GM18951 (cell line): ENCODE measurements around the gene NUP107.

Experiments
- POLR2A ChIP-seq: IDR thresholded peaks from 4 replicates; pipeline ENCODE4 v1.6.1; 2011; ENCODE audit warnings: mild to moderate bottlenecking; ENCODE audit not compliant: insufficient read length, insufficient read depth; ENCODE audit errors: extremely low read depth
- in situ Hi-C: fragments of 300-500 bp; cut with MboI; formaldehyde crosslinking; loops from one replicate; pipeline ENCODE4 v1.12.0; 2022; ENCODE audit warnings: low sequenced_read_pairs, mixed read lengths, inconsistent platforms; ENCODE audit not compliant: unreplicated experiment

NUP107 gene

DNA sequence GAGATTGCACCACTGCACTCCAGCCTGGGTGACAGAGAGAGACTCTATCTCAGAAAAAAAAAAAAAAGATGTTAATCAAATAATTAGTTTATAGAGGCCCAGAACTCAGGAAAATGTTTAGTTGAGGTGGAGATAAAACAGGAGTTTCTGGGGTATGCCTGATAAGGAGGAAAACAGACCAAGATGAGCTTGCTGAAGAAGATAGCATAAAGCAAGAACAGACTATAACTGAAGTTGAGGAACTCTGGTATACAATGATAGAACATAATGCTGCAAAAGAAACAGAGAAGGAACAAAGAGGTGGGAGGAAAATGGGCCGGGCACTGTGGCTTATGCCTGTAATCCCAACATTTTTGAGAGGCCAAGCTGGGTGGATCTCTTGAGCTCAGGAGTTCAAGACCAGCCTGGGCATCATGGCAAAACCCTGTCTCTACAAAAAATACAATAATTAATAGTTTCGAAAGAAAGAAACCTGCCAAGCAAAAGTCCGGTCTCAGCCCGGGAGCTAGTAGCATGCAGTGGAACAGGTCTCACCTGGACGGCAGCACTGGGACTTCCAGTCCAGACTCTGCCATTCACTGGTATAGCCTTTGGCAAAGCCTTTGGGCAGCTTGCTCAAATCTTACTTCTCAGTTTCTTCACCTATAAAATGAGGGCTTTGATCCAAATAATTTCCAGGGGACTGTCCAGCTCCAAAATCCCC is 84.6 kb downstream of the NUP107 start:
- TF ChIP-seq POLR2A, result no peak
- in situ Hi-C loops, result no loop called here

DNA sequence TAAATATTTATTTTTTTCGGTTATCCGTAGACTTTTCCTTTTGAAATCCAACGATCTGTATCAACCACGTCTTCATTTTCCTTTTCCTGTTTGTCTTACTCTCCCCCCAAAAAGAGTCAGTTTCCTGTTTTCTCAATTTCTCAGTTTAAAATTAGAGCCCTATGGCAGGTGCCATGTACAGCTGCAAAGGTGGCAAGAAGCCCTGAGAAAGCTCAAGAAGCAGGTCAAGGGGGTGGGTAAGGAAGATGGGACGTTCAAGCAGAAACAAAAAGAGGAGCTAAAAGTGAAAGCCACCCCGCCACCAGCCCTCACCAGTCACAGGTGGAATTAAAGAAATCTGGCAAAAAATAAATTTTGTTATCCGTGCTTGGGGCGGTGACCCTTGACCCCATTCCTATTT is 85.9 kb downstream of the NUP107 start:
- in situ Hi-C loops, result no loop called here
- no peak for TF ChIP-seq POLR2A

DNA sequence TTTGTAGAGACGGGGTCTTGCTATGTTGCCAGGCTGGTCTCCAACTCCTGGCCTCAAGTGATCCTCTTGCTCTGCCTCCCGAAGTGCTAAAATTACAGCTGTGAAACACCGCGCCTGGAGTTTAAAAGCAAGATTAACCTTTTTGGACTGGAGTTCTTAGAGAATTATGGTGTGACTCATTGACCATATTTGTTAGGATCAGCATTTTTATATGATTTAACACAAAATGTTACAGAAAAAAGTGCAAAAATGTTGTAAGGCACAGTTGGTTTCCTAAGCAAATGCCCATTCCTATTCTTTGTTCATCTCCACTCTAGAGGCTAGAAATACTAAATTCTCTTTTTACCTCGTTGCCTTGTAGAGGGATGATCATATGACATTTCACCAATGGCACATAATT is 86.8 kb downstream of the NUP107 start:
- in situ Hi-C loops, result no loop called here
- no peak for TF ChIP-seq POLR2A

DNA sequence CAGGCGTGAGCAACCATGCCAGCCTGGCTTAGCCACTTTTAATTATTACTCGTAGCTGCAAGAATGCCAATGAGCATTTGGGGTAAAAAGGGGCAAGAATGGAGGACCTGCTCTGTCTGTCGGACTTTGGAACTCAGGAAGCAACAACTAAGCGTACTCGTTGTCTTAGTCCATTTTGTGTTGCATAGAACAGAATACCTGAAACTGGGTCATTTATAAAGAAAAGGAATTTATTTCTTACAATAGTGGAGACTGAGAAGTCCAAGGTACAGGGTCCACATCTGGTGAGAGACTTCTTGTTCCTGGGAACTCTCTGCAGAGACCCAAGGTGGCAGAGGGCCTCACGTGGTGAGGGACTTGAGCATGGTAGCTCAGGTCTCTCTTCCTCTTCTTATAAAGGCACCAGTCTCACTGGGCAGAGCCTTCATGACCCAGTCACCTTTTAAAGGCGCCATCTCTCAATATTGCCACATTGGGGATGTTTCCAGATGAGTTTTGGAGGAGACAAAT is 88.4 kb downstream of the NUP107 start:
- TF ChIP-seq POLR2A, result no peak
- in situ Hi-C loops, result no loop called here

DNA sequence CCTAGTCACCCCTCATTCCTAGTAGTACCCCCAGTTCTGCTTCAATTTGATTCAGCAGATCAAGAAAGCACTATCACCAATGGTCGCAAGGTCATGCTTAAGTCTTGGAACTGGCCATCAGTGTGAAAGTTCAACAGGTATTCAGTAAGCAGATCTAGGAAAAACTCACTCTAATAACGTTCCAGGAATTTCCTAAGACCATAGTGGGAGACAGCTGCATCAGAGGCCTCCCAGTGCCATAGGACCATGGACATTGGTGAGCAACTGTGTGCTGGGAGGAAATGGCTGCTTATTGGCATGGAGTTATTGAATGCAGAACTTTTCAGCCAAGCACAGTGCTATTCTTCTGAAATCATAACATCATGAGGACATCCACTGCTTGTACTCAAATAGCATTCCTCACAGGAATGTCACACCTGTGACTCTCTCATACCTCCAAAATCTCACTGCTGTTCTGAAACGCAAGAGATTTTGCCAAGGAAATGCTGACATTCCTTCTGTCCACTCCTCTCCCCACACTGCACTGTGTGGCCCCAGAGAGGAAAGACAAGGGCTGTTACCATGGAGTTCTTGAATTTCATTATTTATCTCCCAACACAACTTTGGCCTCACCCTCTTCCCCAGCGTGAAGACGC is 90.3 kb downstream of the NUP107 start:
- in situ Hi-C loops, result no loop called here
- TF ChIP-seq POLR2A, result no peak

DNA sequence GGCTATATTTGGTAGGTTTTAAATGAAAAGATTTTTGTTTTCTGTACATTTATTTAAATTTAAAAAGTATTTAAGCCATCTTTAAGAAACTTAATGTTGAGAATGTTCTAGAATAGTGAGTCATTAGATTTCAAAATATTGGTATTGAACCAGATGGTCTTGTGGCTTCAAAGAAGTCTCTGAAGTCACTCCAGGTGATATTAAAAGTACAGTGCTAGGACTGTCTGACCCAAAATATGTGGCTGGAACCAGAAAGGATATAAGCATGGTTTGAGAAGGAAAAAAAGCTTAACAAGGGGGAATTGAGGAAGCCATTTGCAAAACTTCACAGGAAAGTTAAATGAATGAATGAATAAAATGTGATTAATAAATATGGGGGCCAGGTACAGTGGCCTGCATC is 92.5 kb downstream of the NUP107 start:
- TF ChIP-seq POLR2A, result no peak
- in situ Hi-C loops, result no loop called here

DNA sequence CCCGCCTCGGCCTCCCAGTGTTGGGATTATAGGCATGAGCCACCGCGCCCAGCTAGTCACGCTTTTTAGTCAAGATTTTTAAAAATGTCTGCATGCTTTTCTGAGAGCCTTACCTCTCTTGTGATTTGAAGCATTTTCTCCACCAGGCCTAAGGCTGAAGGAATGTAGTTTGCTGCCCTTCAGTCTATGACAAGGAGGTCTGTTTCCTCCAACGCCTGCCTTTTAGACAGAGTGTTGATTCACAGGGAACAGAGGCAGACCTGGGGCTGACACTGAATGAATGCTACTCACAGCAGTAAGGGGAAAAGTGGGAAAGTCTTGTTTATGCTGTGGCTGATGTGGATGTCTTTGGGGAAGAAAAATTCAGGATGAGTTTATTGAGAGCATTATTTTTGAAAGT is 94.0 kb downstream of the NUP107 start:
- TF ChIP-seq POLR2A, result no peak
- in situ Hi-C loops, result no loop called here

DNA sequence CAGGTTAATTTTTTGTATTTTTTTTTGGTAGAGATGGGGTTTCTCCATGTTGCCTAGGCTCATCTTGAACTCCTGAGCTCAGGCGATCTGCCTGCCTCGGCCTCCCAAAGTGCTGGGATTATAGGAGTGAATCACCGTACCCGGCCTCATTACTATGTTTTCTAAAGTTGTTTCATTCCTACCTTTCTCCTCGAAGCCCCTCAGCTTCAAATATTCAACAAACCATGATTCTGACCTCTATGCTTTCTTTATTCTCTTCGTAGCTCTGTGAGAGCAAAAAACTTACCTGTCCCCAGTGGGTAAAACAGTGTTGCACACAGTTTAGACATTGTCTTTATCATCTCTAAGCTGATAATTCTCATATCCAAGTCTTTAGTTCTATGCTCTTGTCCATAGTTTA is 95.0 kb downstream of the NUP107 start:
- in situ Hi-C loops, result no loop called here
- no peak for TF ChIP-seq POLR2A

DNA sequence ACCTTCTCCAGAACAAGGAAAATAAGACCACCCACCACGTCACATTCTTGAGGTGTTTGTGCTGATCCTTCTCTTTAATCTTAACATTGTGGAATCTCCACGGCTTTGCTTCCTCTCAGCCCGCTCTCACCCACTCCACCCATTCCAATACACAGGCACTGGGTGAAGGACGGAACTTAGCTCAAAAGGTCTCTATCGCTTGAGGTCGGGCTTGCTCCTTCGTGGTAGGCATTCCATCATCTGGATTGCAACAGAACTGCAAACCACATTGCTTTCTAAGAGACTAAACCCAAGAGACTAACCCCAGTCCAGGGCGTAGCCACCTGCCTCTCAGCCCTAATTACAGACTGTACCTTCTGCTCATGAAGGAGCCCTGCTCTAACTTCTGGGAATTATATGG is 97.2 kb downstream of the NUP107 start:
- in situ Hi-C loops, result no loop called here
- no peak for TF ChIP-seq POLR2A

DNA sequence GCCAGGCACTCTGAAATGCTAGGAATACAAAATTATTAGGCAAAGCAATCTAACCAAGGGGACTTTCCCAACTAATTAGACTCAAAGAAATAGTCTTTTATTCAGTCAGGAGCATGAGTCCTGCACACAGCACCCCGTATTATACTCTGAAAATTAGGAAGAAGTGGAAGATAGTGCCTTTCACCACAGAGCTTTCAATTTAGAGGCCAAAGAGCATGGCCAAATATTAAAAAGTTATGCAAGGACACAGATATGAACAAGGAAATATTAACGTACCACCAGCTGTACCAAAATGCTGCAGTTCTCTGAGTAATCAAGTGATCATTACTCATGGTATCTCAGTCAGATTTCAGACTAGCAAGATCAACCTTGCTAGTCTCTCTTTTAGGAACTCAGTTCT is 98.6 kb downstream of the NUP107 start:
- no peak for TF ChIP-seq POLR2A
- in situ Hi-C loops, result no loop called here

DNA sequence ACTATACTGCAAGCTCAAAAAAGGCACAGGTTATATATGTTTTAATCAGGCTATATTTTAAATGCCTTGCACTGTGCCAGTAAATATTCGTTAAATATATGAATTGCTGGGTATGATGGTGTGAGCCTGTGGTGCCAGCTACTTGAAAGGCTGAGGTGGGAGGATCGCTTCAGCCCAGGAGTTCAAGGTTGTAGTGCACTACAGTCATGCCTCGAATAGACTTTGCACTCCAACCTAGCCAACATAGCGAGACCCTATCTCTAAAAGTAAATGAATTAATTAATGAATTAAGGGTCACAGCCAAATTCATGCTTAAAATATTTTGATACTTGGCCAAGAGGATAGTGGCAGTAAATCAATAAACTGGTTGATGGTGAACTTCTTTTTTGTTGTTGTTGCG is 99.0 kb downstream of the NUP107 start:
- in situ Hi-C loops, result no loop called here
- TF ChIP-seq POLR2A, result no peak

DNA sequence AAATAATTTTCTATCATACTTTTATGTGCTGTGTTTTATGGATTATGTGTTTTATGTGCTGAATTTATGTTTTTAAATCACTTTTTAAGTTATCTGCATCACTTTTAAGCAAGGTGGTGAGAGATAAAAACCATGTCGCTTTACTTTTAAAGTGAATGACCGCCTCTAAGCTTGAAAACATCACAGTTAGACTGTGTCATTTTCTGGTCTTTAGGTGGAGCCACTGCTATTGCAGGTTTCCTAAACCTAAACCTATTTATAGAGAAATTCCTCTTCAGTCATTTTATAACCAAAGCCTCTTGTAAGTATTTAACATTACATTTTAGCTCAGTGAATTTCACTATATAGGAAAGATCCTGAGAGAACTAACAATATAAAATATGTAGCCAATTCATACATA is 100.2 kb downstream of the NUP107 start:
- in situ Hi-C loops, result no loop called here
- TF ChIP-seq POLR2A, result no peak

DNA sequence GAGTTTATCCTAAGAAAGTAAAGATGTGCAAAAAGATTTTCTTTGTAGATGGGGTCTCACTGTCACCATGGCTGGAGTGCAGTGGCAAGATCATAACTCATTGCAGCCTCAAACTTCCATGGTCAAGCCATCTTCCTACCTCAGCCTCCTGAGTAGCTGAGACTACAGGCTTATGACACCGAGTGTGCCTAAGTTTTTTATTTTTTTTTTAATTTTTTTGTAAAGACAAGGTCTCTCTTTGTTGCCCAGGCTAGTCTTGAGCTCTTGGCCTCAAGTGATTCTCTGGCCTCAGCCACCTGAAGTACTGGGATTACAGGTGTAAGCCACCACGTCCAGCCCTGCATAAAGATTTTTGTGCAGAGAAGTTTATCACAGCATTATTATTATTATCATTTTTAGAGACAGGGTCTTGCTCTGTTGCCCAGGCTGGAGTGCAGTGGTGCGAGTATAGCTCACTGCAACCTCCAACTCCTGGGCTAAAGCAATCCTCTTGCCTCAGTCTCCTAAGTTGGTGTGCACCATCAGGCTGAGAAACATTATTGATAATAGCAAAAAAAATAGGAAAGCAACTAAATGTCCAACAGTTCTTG is 101.9 kb downstream of the NUP107 start:
- in situ Hi-C loops, result no loop called here

More for the DNA sequence above, 101.9 kb downstream of the NUP107 start:
- TF ChIP-seq POLR2A, result no peak
